ENCODE data around the gene CPXCR1.

- TF ChIP-seq, protein P1, sequence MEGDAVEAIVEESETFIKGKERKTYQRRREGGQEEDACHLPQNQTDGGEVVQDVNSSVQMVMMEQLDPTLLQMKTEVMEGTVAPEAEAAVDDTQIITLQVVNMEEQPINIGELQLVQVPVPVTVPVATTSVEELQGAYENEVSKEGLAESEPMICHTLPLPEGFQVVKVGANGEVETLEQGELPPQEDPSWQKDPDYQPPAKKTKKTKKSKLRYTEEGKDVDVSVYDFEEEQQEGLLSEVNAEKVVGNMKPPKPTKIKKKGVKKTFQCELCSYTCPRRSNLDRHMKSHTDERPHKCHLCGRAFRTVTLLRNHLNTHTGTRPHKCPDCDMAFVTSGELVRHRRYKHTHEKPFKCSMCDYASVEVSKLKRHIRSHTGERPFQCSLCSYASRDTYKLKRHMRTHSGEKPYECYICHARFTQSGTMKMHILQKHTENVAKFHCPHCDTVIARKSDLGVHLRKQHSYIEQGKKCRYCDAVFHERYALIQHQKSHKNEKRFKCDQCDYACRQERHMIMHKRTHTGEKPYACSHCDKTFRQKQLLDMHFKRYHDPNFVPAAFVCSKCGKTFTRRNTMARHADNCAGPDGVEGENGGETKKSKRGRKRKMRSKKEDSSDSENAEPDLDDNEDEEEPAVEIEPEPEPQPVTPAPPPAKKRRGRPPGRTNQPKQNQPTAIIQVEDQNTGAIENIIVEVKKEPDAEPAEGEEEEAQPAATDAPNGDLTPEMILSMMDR (IDR thresholded peaks at IDR 0.05), result no peak
- TF ChIP-seq POLR2A (IDR thresholded peaks at IDR 0.05), result no peak
Observed at GRCh38 chrX:88735835-88736234, 11.2 kb upstream of the CPXCR1 start.

Data from testis (tissue), 2 donors.